ENCODE measurements around the gene GRK4.

DNA sequence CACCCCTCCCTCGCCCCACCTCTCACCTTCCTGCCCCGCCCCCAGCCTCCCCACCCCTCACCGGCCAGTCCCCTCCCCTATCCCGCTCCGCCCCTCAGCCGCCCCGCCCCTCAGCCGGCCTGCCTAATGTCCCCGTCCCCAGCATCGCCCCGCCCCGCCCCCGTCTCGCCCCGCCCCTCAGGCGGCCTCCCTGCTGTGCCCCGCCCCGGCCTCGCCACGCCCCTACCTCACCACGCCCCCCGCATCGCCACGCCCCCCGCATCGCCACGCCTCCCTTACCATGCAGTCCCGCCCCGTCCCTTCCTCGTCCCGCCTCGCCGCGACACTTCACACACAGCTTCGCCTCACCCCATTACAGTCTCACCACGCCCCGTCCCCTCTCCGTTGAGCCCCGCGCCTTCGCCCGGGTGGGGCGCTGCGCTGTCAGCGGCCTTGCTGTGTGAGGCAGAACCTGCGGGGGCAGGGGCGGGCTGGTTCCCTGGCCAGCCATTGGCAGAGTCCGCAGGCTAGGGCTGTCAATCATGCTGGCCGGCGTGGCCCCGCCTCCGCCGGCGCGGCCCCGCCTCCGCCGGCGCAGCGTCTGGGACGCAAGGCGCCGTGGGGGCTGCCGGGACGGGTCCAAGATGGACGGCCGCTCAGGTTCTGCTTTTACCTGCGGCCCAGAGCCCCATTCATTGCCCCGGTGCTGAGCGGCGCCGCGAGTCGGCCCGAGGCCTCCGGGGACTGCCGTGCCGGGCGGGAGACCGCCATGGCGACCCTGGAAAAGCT lies 110.9 kb downstream of the GRK4 start, which contains the start of the genes HTT and HTT-AS:
- TF ChIP-seq POLR2AphosphoS5 (IDR thresholded peaks at IDR 0.05; ENCODE audit: low read depth, low read length) (peak; percentile 22; the same call in 1 of the 2 replicates), POLR2A (IDR thresholded peaks at IDR 0.05; ENCODE audit: low read depth, low read length) (peak; percentile 67), POU2F2 (IDR thresholded peaks at IDR 0.05; ENCODE audit: low read depth, low read length) (no peak), PAX5 (IDR thresholded peaks at IDR 0.05; ENCODE audit: insufficient read depth, low read length, severe bottlenecking) (no peak), SPI1 (IDR thresholded peaks at IDR 0.05; ENCODE audit: low read depth, low read length) (no peak)
